ENCODE data around the gene FRMD4A.

Gene FRMD4A

GRCh38 chr10:14020037-14020664 is 310.6 kb downstream of the FRMD4A start:
- H3K4me3 ChIP-seq (ENCODE audit: low read depth, low read length) = no peak overlapping the region
- H3K27me3 ChIP-seq = no peaks in the 10 kb centered on the region; the same call in 1 of the 2 replicates
- no peaks in the 10 kb centered on the region for H3K36me3 ChIP-seq
- H3K9me3 ChIP-seq = no peaks in the 10 kb centered on the region
- DNase-seq = no peak
- TF ChIP-seq CTCF (IDR thresholded peaks at IDR 0.05; ENCODE audit: low read depth, low read length) = no peak
- H3K4me1 ChIP-seq = no peaks in the 10 kb centered on the region

- no peaks in the 10 kb centered on the region for H3K36me3 ChIP-seq
- no peaks in the 10 kb centered on the region for H3K4me1 ChIP-seq
- no peak for DNase-seq
- H3K4me3 ChIP-seq (ENCODE audit: low read depth, low read length) = no peak overlapping the region
- no peaks in the 10 kb centered on the region for H3K27me3 ChIP-seq
- no peak for TF ChIP-seq CTCF (IDR thresholded peaks at IDR 0.05; ENCODE audit: low read depth, low read length)
- no peaks in the 10 kb centered on the region for H3K9me3 ChIP-seq
Measured at GRCh38 chr10:14017467-14017866, 313.3 kb downstream of the FRMD4A start.

- H3K27me3 ChIP-seq = no peaks in the 10 kb centered on the region
- no peak overlapping the region for H3K4me3 ChIP-seq (ENCODE audit: low read depth, low read length)
- no peaks in the 10 kb centered on the region for H3K4me1 ChIP-seq
- no peaks in the 10 kb centered on the region for H3K9me3 ChIP-seq
- no peaks in the 10 kb centered on the region for H3K36me3 ChIP-seq
- TF ChIP-seq CTCF (IDR thresholded peaks at IDR 0.05; ENCODE audit: low read depth, low read length) = no peak
- no peak for DNase-seq
Measured at GRCh38 chr10:14016931-14017333, 313.8 kb downstream of the FRMD4A start.

- H3K36me3 ChIP-seq = no peaks in the 10 kb centered on the region
- H3K9me3 ChIP-seq = no peaks in the 10 kb centered on the region
- no peak overlapping the region for H3K4me3 ChIP-seq (ENCODE audit: low read depth, low read length)
- TF ChIP-seq CTCF (IDR thresholded peaks at IDR 0.05; ENCODE audit: low read depth, low read length) = no peak
- DNase-seq = no peak
- H3K27me3 ChIP-seq = no peaks in the 10 kb centered on the region
- H3K4me1 ChIP-seq = no peaks in the 10 kb centered on the region
Measured at GRCh38 chr10:14016011-14016536, 314.6 kb downstream of the FRMD4A start.

GRCh38 chr10:14014423-14014822 is 316.3 kb downstream of the FRMD4A start:
- no peak overlapping the region for H3K4me3 ChIP-seq (ENCODE audit: low read depth, low read length)
- TF ChIP-seq CTCF (IDR thresholded peaks at IDR 0.05; ENCODE audit: low read depth, low read length) = no peak
- no peaks in the 10 kb centered on the region for H3K36me3 ChIP-seq
- no peaks in the 10 kb centered on the region for H3K9me3 ChIP-seq
- peaks cover 6% of the 10 kb centered on the region for H3K27me3 ChIP-seq
- H3K4me1 ChIP-seq = no peaks in the 10 kb centered on the region
- no peak for DNase-seq

- Histone ChIP-seq H3K4me3 (ENCODE audit: low read depth, low read length) (no peak overlapping the region), H3K4me1 (no peaks in the 10 kb centered on the region), H3K9me3 (no peaks in the 10 kb centered on the region), H3K27me3 (peaks cover 14% of the 10 kb centered on the region), H3K36me3 (no peaks in the 10 kb centered on the region)
- no peak for DNase-seq
- no peak for TF ChIP-seq CTCF (IDR thresholded peaks at IDR 0.05; ENCODE audit: low read depth, low read length)
Measured at GRCh38 chr10:14010769-14011574, 319.8 kb downstream of the FRMD4A start.

All from BE2C (cell line).